Spleen (tissue), 7 donors: ENCODE measurements around the gene SH3BP5L.

Source experiments
- POLR2A ChIP-seq, 3 donors: fragments of 450-650 bp; IDR thresholded peaks; one replicate each; pipeline ENCODE4 v1.5.1; 2017; ENCODE audit warnings: antibody characterized with exemption in 3 of 3, mild to moderate bottlenecking in 1 of 3
- POLR2AphosphoS5 ChIP-seq, 3 donors: sonication (generic); formaldehyde crosslinking; IDR thresholded peaks; one replicate each; pipeline ENCODE4 v1.5.1; 2017; ENCODE audit warnings: antibody characterized with exemption in 3 of 3
- TF ChIP-seq, protein P1 (sequence below), 11 experiments: fragments of 200-600 bp in 7 of 11; fragments of 450-650 bp in 4 of 11; sonication (generic) in 4 of 11; IDR thresholded peaks in 8 of 11; conservative IDR thresholded peaks in 3 of 11; 1 replicate in 7 of 11; 2 replicates in 4 of 11; pipeline versions ENCODE4 v1.4.0 to v1.8.0; 2016 to 2021; ENCODE audit warnings: antibody characterized with exemption in 11 of 11, inconsistent platforms in 4 of 11, mild to moderate bottlenecking in 1 of 11
- donor health status: DM: no; HTN: no; CAD: no; lungs with moderate emphysema.
- donor health status: DM: no; HTN: no; CAD: no.
- donor health status: DM: no; HTN: no; CAD: no.

DNA sequence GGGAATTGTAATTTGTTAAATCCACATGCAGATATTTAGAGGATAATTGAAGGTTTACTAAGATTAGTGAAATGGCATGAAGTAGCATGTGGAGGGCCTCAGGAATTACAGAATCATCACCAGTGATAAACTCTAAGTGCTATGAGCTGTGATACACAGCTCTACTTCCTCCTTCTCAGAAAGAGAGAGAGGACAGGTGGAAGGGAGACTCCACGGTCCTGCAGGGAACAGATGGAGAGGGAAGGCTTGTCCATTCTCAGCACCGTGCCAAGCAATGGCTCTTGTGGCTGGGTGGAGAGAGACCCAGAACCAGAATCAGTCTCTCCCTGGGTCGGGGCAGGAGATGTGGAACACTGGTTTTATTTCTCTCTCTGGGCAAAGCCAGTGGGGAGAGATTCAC is 42.3 kb downstream of the SH3BP5L start:
- no peak for TF ChIP-seq POLR2A (IDR thresholded peaks at IDR 0.05)
- TF ChIP-seq, protein P1, sequence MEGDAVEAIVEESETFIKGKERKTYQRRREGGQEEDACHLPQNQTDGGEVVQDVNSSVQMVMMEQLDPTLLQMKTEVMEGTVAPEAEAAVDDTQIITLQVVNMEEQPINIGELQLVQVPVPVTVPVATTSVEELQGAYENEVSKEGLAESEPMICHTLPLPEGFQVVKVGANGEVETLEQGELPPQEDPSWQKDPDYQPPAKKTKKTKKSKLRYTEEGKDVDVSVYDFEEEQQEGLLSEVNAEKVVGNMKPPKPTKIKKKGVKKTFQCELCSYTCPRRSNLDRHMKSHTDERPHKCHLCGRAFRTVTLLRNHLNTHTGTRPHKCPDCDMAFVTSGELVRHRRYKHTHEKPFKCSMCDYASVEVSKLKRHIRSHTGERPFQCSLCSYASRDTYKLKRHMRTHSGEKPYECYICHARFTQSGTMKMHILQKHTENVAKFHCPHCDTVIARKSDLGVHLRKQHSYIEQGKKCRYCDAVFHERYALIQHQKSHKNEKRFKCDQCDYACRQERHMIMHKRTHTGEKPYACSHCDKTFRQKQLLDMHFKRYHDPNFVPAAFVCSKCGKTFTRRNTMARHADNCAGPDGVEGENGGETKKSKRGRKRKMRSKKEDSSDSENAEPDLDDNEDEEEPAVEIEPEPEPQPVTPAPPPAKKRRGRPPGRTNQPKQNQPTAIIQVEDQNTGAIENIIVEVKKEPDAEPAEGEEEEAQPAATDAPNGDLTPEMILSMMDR (IDR thresholded peaks at IDR 0.05 in 8 of 11, conservative IDR thresholded peaks at IDR 0.05 in 3 of 11), result no peak
- TF ChIP-seq POLR2AphosphoS5 (IDR thresholded peaks at IDR 0.05), result no peak
